ENCODE results near the gene IRAK1.

Gene IRAK1

DNA sequence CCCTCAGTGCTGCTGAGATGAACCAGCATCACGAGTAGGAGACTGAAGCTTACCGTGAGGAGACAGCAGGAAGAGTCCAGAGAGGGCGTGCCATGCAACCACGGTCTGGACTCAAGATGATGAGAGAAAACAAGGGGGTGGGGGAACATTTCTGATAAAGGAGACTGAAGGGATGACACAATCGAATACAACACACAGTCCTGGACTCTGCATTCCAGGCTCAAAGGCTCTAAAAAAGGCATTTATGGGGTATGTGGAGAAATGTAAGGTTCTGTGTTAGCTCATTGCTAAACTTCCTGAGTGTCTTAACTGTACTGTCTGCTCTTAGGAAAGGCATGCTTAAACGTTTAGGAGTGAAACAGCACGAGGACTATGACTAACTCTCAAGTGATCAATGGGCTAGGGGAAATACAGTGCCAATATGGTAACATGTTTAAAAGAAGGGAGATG lies 20.6 kb upstream of the IRAK1 start:
- peaks cover 38% of the 10 kb centered on the region for H3K79me2 ChIP-seq (ENCODE audit: control insufficient read depth, insufficient read depth, low read length, unreplicated experiment)
- H3K27ac ChIP-seq (ENCODE audit: low read depth, low read length): peak overlapping the region; percentile 94
- no peak overlapping the region for H2AFZ ChIP-seq (ENCODE audit: low read length, unreplicated experiment)
- H3K4me3 ChIP-seq (ENCODE audit: low read depth, low read length): peak overlapping the region; percentile 33; the same call in 1 of the 2 replicates
- H3K36me3 ChIP-seq (ENCODE audit: insufficient read depth, low read length): no peaks in the 10 kb centered on the region
- H3K4me1 ChIP-seq (ENCODE audit: control insufficient read depth, insufficient read depth, low read length, unreplicated experiment): peaks cover 62% of the 10 kb centered on the region
- H3K27me3 ChIP-seq (ENCODE audit: insufficient read depth, low read length): no peaks in the 10 kb centered on the region

- Histone ChIP-seq H3K4me3 (ENCODE audit: low read depth, low read length) (peak overlapping the region; percentile 33; the same call in 1 of the 2 replicates), H3K36me3 (ENCODE audit: insufficient read depth, low read length) (no peaks in the 10 kb centered on the region), H3K79me2 (ENCODE audit: control insufficient read depth, insufficient read depth, low read length, unreplicated experiment) (peaks cover 37% of the 10 kb centered on the region), H3K27me3 (ENCODE audit: insufficient read depth, low read length) (no peaks in the 10 kb centered on the region), H2AFZ (ENCODE audit: low read length, unreplicated experiment) (no peak overlapping the region), H3K27ac (ENCODE audit: low read depth, low read length) (peak overlapping the region; percentile 94), H3K4me1 (ENCODE audit: control insufficient read depth, insufficient read depth, low read length, unreplicated experiment) (peaks cover 55% of the 10 kb centered on the region)
These were observed 19.9 kb upstream of the IRAK1 start for GRCh38 chrX:154039577-154039976.

DNA sequence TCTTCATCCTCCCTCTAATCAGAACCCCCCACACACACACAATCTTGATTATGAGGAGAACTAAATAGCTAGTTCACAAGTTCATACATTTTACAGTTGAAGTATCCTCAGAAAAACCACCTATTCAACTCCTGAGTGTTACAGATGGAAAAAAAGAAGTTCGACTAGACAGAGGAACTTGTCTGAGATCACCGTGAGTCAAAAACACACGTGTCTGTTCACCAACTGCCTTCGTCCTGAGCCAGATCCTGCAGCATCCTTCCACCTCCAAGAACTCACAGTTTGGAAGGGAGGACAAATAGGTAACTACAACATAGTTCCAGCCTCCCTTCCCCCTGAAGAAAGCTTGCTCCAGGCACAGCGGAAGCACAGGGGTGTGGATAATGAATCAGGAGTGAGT lies 19.0 kb upstream of the IRAK1 start:
- Histone ChIP-seq H3K27me3 (ENCODE audit: insufficient read depth, low read length) (no peaks in the 10 kb centered on the region), H2AFZ (ENCODE audit: low read length, unreplicated experiment) (no peak overlapping the region), H3K4me3 (ENCODE audit: low read depth, low read length) (no peak overlapping the region), H3K4me1 (ENCODE audit: control insufficient read depth, insufficient read depth, low read length, unreplicated experiment) (peaks cover 46% of the 10 kb centered on the region), H3K36me3 (ENCODE audit: insufficient read depth, low read length) (no peaks in the 10 kb centered on the region), H3K27ac (ENCODE audit: low read depth, low read length) (peak overlapping the region; percentile 94; the same call in 1 of the 2 replicates), H3K79me2 (ENCODE audit: control insufficient read depth, insufficient read depth, low read length, unreplicated experiment) (peaks cover 33% of the 10 kb centered on the region)

GRCh38 chrX:154037754-154038153 lies 18.1 kb upstream of the IRAK1 start:
- H2AFZ ChIP-seq (ENCODE audit: low read length, unreplicated experiment): no peak overlapping the region
- H3K27ac ChIP-seq (ENCODE audit: low read depth, low read length): no peak overlapping the region
- no peak overlapping the region for H3K4me3 ChIP-seq (ENCODE audit: low read depth, low read length)
- H3K79me2 ChIP-seq (ENCODE audit: control insufficient read depth, insufficient read depth, low read length, unreplicated experiment): peaks cover 33% of the 10 kb centered on the region
- H3K4me1 ChIP-seq (ENCODE audit: control insufficient read depth, insufficient read depth, low read length, unreplicated experiment): peaks cover 38% of the 10 kb centered on the region
- no peaks in the 10 kb centered on the region for H3K27me3 ChIP-seq (ENCODE audit: insufficient read depth, low read length)
- no peaks in the 10 kb centered on the region for H3K36me3 ChIP-seq (ENCODE audit: insufficient read depth, low read length)

DNA sequence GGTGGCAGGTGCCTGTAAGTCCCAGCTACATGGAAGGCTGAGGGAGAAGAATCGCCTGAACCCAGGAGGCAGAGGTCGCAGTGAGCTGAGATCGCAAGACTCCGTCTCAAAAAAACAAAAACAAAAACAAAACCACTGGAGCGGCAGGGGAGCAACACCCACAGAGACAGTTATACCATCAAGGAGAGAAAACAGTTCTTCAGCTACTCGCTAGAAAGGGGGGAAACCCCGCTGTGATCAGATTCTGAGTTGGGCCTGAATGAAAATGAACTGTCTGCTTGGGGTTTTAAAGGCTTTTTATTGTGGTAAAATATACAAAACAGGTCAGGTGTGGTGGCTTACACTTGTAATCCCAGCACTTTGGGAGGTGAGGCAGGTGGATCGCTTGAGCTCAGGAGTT lies 16.8 kb upstream of the IRAK1 start:
- H3K79me2 ChIP-seq (ENCODE audit: control insufficient read depth, insufficient read depth, low read length, unreplicated experiment): peaks cover 32% of the 10 kb centered on the region
- no peak overlapping the region for H2AFZ ChIP-seq (ENCODE audit: low read length, unreplicated experiment)
- H3K4me3 ChIP-seq (ENCODE audit: low read depth, low read length): no peak overlapping the region
- peaks cover 27% of the 10 kb centered on the region for H3K4me1 ChIP-seq (ENCODE audit: control insufficient read depth, insufficient read depth, low read length, unreplicated experiment)
- no peaks in the 10 kb centered on the region for H3K36me3 ChIP-seq (ENCODE audit: insufficient read depth, low read length)
- H3K27me3 ChIP-seq (ENCODE audit: insufficient read depth, low read length): no peaks in the 10 kb centered on the region
- no peak overlapping the region for H3K27ac ChIP-seq (ENCODE audit: low read depth, low read length)

DNA sequence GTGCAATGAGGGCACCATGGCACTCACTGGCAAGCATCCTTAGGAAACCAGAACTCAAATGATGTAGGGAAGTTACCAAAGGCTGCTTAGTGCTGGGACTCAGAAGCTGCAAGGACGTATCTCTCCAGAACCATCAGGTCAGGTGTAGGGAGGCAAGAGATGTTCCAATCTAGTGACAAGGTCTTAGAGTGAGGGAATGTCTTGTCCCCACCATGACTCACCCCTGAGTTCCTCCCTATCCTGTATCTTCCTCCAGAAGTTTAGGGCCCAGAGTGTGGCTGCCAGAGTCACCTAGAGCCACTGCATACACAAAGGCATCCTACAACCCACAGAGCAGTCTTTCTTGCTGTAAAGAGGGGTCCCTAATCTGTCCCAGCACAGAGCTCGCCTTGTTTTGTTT lies 14.1 kb upstream of the IRAK1 start:
- no peaks in the 10 kb centered on the region for H3K27me3 ChIP-seq (ENCODE audit: insufficient read depth, low read length)
- H3K4me3 ChIP-seq (ENCODE audit: low read depth, low read length): no peak overlapping the region
- no peak overlapping the region for H2AFZ ChIP-seq (ENCODE audit: low read length, unreplicated experiment)
- H3K27ac ChIP-seq (ENCODE audit: low read depth, low read length): no peak overlapping the region
- peaks cover 1% of the 10 kb centered on the region for H3K4me1 ChIP-seq (ENCODE audit: control insufficient read depth, insufficient read depth, low read length, unreplicated experiment)
- H3K36me3 ChIP-seq (ENCODE audit: insufficient read depth, low read length): no peaks in the 10 kb centered on the region
- H3K79me2 ChIP-seq (ENCODE audit: control insufficient read depth, insufficient read depth, low read length, unreplicated experiment): peaks cover 23% of the 10 kb centered on the region

- Histone ChIP-seq H2AFZ (ENCODE audit: low read length, unreplicated experiment) (no peak overlapping the region), H3K27me3 (ENCODE audit: insufficient read depth, low read length) (no peaks in the 10 kb centered on the region), H3K4me1 (ENCODE audit: control insufficient read depth, insufficient read depth, low read length, unreplicated experiment) (no peaks in the 10 kb centered on the region), H3K4me3 (ENCODE audit: low read depth, low read length) (no peak overlapping the region), H3K79me2 (ENCODE audit: control insufficient read depth, insufficient read depth, low read length, unreplicated experiment) (peaks cover 15% of the 10 kb centered on the region), H3K36me3 (ENCODE audit: insufficient read depth, low read length) (no peaks in the 10 kb centered on the region), H3K27ac (ENCODE audit: low read depth, low read length) (no peak overlapping the region)
These were observed 13.0 kb upstream of the IRAK1 start for GRCh38 chrX:154032653-154033052.

DNA sequence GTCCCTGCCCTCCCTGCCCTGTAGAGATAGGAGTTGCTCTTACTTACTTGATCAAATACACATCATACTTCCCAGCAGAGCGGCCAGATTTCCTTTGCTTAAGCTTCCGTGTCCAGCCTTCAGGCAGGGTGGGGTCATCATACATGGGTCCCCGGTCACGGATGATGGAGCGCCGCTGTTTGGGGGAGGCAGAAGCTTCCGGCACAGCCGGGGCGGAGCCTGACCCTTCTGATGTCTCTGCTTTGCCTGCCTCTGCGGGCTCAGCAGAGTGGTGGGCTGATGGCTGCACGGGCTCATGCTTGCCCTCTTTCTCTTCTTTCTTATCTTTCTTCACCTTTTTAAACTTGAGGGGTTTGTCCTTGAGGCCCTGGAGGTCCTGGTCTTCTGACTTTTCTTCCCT lies 12.5 kb upstream of the IRAK1 start:
- Histone ChIP-seq H3K27me3 (ENCODE audit: insufficient read depth, low read length) (no peaks in the 10 kb centered on the region), H3K4me3 (ENCODE audit: low read depth, low read length) (no peak overlapping the region), H2AFZ (ENCODE audit: low read length, unreplicated experiment) (no peak overlapping the region), H3K79me2 (ENCODE audit: control insufficient read depth, insufficient read depth, low read length, unreplicated experiment) (peaks cover 14% of the 10 kb centered on the region), H3K4me1 (ENCODE audit: control insufficient read depth, insufficient read depth, low read length, unreplicated experiment) (no peaks in the 10 kb centered on the region), H3K36me3 (ENCODE audit: insufficient read depth, low read length) (no peaks in the 10 kb centered on the region), H3K27ac (ENCODE audit: low read depth, low read length) (no peak overlapping the region)

DNA sequence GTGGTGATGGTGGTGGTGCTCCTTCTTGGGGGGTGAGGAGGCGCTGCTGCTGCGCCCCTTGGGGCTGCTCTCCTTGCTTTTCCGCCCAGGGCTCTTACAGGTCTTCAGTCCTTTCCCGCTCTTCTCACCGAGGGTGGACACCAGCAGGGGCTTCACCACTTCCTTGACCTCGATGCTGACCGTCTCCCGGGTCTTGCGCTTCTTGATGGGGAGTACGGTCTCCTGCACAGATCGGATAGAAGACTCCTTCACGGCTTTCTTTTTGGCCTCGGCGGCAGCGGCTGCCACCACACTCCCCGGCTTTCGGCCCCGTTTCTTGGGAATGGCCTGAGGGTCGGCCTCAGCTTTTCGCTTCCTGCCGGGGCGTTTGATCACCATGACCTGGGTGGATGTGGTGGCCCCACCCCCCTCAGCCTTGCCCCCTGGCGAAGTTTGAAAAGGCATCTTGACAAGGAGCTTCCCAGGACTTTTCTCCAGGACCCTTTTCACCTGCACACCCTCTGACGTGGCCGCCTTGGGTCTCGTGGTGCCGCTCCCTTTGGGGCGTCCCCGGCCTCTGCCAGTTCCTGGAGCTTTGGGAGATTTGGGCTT lies 11.1 kb upstream of the IRAK1 start:
- H2AFZ ChIP-seq (ENCODE audit: low read length, unreplicated experiment): no peak overlapping the region
- H3K27ac ChIP-seq (ENCODE audit: low read depth, low read length): no peak overlapping the region
- H3K79me2 ChIP-seq (ENCODE audit: control insufficient read depth, insufficient read depth, low read length, unreplicated experiment): peaks cover 12% of the 10 kb centered on the region
- no peaks in the 10 kb centered on the region for H3K4me1 ChIP-seq (ENCODE audit: control insufficient read depth, insufficient read depth, low read length, unreplicated experiment)
- no peaks in the 10 kb centered on the region for H3K27me3 ChIP-seq (ENCODE audit: insufficient read depth, low read length)
- no peak overlapping the region for H3K4me3 ChIP-seq (ENCODE audit: low read depth, low read length)
- no peaks in the 10 kb centered on the region for H3K36me3 ChIP-seq (ENCODE audit: insufficient read depth, low read length)

DNA sequence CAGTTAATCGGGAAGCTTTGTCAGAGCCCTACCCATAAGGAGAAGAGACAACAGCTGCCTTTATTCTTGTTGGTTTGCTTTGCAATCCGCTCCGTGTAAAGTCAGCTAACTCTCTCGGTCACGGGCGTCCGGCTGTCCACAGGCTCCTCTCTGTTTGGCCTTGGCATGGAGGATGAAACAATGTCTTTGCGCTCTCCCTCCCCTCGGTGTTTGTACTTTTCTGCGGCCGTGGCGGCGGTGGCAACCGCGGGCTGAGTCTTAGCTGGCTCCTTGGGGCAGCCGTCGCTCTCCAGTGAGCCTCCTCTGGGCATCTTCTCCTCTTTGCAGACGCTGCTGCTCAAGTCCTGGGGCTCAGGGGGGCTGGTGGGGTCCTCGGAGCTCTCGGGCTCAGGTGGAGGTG lies 10.6 kb upstream of the IRAK1 start:
- H3K79me2 ChIP-seq (ENCODE audit: control insufficient read depth, insufficient read depth, low read length, unreplicated experiment): peaks cover 8% of the 10 kb centered on the region
- no peak overlapping the region for H3K4me3 ChIP-seq (ENCODE audit: low read depth, low read length)
- no peaks in the 10 kb centered on the region for H3K27me3 ChIP-seq (ENCODE audit: insufficient read depth, low read length)
- no peaks in the 10 kb centered on the region for H3K36me3 ChIP-seq (ENCODE audit: insufficient read depth, low read length)
- H3K4me1 ChIP-seq (ENCODE audit: control insufficient read depth, insufficient read depth, low read length, unreplicated experiment): no peaks in the 10 kb centered on the region
- H2AFZ ChIP-seq (ENCODE audit: low read length, unreplicated experiment): no peak overlapping the region
- H3K27ac ChIP-seq (ENCODE audit: low read depth, low read length): no peak overlapping the region

DNA sequence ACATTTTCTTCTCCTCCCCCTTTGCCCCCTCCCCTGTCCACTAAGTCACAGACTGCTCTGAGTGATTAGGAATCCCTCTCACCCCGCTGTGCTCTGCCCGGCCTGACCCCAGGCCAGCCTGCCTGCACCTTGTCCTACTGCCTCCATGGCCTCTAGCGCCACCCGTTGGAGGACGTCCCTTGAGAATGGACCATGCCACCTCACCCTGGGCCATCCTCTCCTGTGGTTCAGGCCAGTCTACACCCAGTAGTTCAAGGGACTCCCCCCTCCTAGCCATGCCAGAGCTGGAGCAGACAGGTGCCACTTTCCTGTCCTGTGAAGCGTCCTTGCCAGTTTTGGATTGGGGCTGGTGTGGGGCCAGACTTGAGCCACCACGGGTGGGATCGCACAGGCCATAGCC lies 9.7 kb upstream of the IRAK1 start:
- no peak overlapping the region for H3K4me3 ChIP-seq (ENCODE audit: low read depth, low read length)
- H3K27me3 ChIP-seq (ENCODE audit: insufficient read depth, low read length): no peaks in the 10 kb centered on the region

More for the DNA sequence above, 9.7 kb upstream of the IRAK1 start:
- H3K79me2 ChIP-seq (ENCODE audit: control insufficient read depth, insufficient read depth, low read length, unreplicated experiment): peaks cover 1% of the 10 kb centered on the region
- H3K27ac ChIP-seq (ENCODE audit: low read depth, low read length): no peak overlapping the region
- H3K36me3 ChIP-seq (ENCODE audit: insufficient read depth, low read length): no peaks in the 10 kb centered on the region
- no peaks in the 10 kb centered on the region for H3K4me1 ChIP-seq (ENCODE audit: control insufficient read depth, insufficient read depth, low read length, unreplicated experiment)
- no peak overlapping the region for H2AFZ ChIP-seq (ENCODE audit: low read length, unreplicated experiment)
